ENCODE results near the gene VWA8.

The VWA8 gene

GRCh38 chr13:41945926-41946325, 15.0 kb downstream of the VWA8 start:
- TF ChIP-seq GATA3 (IDR thresholded peaks at IDR 0.05; ENCODE audit: low read depth, low read length) (no peak), GATA2 (IDR thresholded peaks at IDR 0.05; ENCODE audit: low read depth, low read length) (no peak)

GRCh38 chr13:41944635-41945397, 16.1 kb downstream of the VWA8 start:
- TF ChIP-seq GATA3 (IDR thresholded peaks at IDR 0.05; ENCODE audit: low read depth, low read length) (no peak), GATA2 (IDR thresholded peaks at IDR 0.05; ENCODE audit: low read depth, low read length) (no peak)

GRCh38 chr13:41944229-41944628, 16.7 kb downstream of the VWA8 start:
- TF ChIP-seq GATA2 (IDR thresholded peaks at IDR 0.05; ENCODE audit: low read depth, low read length) (no peak), GATA3 (IDR thresholded peaks at IDR 0.05; ENCODE audit: low read depth, low read length) (no peak)

- no peak for TF ChIP-seq GATA3 (IDR thresholded peaks at IDR 0.05; ENCODE audit: low read depth, low read length)
- no peak for TF ChIP-seq GATA2 (IDR thresholded peaks at IDR 0.05; ENCODE audit: low read depth, low read length)
These were observed 18.3 kb downstream of the VWA8 start for GRCh38 chr13:41942462-41943094.

- TF ChIP-seq GATA3 (IDR thresholded peaks at IDR 0.05; ENCODE audit: low read depth, low read length) = no peak
- TF ChIP-seq GATA2 (IDR thresholded peaks at IDR 0.05; ENCODE audit: low read depth, low read length) = no peak
These were observed 19.7 kb downstream of the VWA8 start for GRCh38 chr13:41941174-41941573.

- TF ChIP-seq GATA3 (IDR thresholded peaks at IDR 0.05; ENCODE audit: low read depth, low read length) (no peak), GATA2 (IDR thresholded peaks at IDR 0.05; ENCODE audit: low read depth, low read length) (no peak)
These were observed 21.5 kb downstream of the VWA8 start for GRCh38 chr13:41939398-41939797.

GRCh38 chr13:41938918-41939317, 22.0 kb downstream of the VWA8 start:
- TF ChIP-seq GATA2 (IDR thresholded peaks at IDR 0.05; ENCODE audit: low read depth, low read length) (no peak), GATA3 (IDR thresholded peaks at IDR 0.05; ENCODE audit: low read depth, low read length) (no peak)

GRCh38 chr13:41937388-41937787, 23.5 kb downstream of the VWA8 start:
- TF ChIP-seq GATA2 (IDR thresholded peaks at IDR 0.05; ENCODE audit: low read depth, low read length) (no peak), GATA3 (IDR thresholded peaks at IDR 0.05; ENCODE audit: low read depth, low read length) (no peak)

- TF ChIP-seq GATA3 (IDR thresholded peaks at IDR 0.05; ENCODE audit: low read depth, low read length) (no peak), GATA2 (IDR thresholded peaks at IDR 0.05; ENCODE audit: low read depth, low read length) (no peak)
These were observed 25.4 kb downstream of the VWA8 start for GRCh38 chr13:41935501-41935900.

GRCh38 chr13:41934994-41935393, 25.9 kb downstream of the VWA8 start:
- TF ChIP-seq GATA2 (IDR thresholded peaks at IDR 0.05; ENCODE audit: low read depth, low read length) (no peak), GATA3 (IDR thresholded peaks at IDR 0.05; ENCODE audit: low read depth, low read length) (no peak)

GRCh38 chr13:41934120-41934519, 26.8 kb downstream of the VWA8 start:
- TF ChIP-seq GATA3 (IDR thresholded peaks at IDR 0.05; ENCODE audit: low read depth, low read length) (no peak), GATA2 (IDR thresholded peaks at IDR 0.05; ENCODE audit: low read depth, low read length) (no peak)

GRCh38 chr13:41931337-41931736, 29.6 kb downstream of the VWA8 start:
- TF ChIP-seq GATA3 (IDR thresholded peaks at IDR 0.05; ENCODE audit: low read depth, low read length) (no peak), GATA2 (IDR thresholded peaks at IDR 0.05; ENCODE audit: low read depth, low read length) (no peak)

- TF ChIP-seq GATA2 (IDR thresholded peaks at IDR 0.05; ENCODE audit: low read depth, low read length) = no peak
- TF ChIP-seq GATA3 (IDR thresholded peaks at IDR 0.05; ENCODE audit: low read depth, low read length) = no peak
These were observed 30.8 kb downstream of the VWA8 start for GRCh38 chr13:41930154-41930553.

- TF ChIP-seq GATA3 (IDR thresholded peaks at IDR 0.05; ENCODE audit: low read depth, low read length) (no peak), GATA2 (IDR thresholded peaks at IDR 0.05; ENCODE audit: low read depth, low read length) (no peak)
These were observed 32.6 kb downstream of the VWA8 start for GRCh38 chr13:41928323-41928722.

GRCh38 chr13:41925014-41925413, 35.9 kb downstream of the VWA8 start:
- TF ChIP-seq GATA3 (IDR thresholded peaks at IDR 0.05; ENCODE audit: low read depth, low read length) (no peak), GATA2 (IDR thresholded peaks at IDR 0.05; ENCODE audit: low read depth, low read length) (no peak)
